GM06990 (cell line): ENCODE data around the gene CES4A.

ENCODE experiments used
- DNase-seq: peaks from one replicate; pipeline ENCODE4 v3.0.0-alpha.2; 2011; ENCODE audit not compliant: insufficient read length; ENCODE audit errors: extremely low read depth
- H3K27me3 ChIP-seq: replicated peaks from 2 replicates; pipeline ENCODE4 v1.6.0; 2011; ENCODE audit warnings: low read length; ENCODE audit not compliant: control insufficient read depth, insufficient read depth
- H3K36me3 ChIP-seq: 2 replicates; pipeline ENCODE4 v1.5.1; 2011; ENCODE audit warnings: low read length; ENCODE audit not compliant: control insufficient read depth, insufficient read depth
- H3K4me3 ChIP-seq: replicated peaks from 2 replicates; pipeline ENCODE4 v1.5.1; 2011; ENCODE audit warnings: low read depth, mild to moderate bottlenecking, control low read depth, low read length
- CTCF ChIP-seq: IDR thresholded peaks from 2 replicates; pipeline ENCODE4 v1.5.1; 2011; ENCODE audit warnings: low read length, control low read depth, mild to moderate bottlenecking, inconsistent platforms; ENCODE audit not compliant: insufficient read depth, poor library complexity, severe bottlenecking

The CES4A gene

GRCh38 chr16:66988197-66988788 is at the start of gene CES4A:
CES4A (plus strand) TSS chr16:66988589; CDS start chr16:66988773, 184 bp downstream.
- Histone ChIP-seq H3K36me3 (no peaks in the 10 kb centered on the region), H3K4me3 (no peak within 1 kb of the TSS), H3K27me3 (no peaks in the 10 kb centered on the region)
- no peak for TF ChIP-seq CTCF
- DNase-seq = no peak

GRCh38 chr16:66939366-66939765 is 49.0 kb upstream of the CES4A start:
- H3K36me3 ChIP-seq = peaks cover 36% of the 10 kb centered on the region
- no peak overlapping the region for H3K4me3 ChIP-seq
- TF ChIP-seq CTCF = no peak
- no peaks in the 10 kb centered on the region for H3K27me3 ChIP-seq
- DNase-seq = no peak

GRCh38 chr16:66940236-66940635 is 48.2 kb upstream of the CES4A start:
- Histone ChIP-seq H3K4me3 (no peak overlapping the region), H3K36me3 (peaks cover 36% of the 10 kb centered on the region), H3K27me3 (no peaks in the 10 kb centered on the region)
- TF ChIP-seq CTCF = no peak
- DNase-seq = no peak

- H3K27me3 ChIP-seq = no peaks in the 10 kb centered on the region
- peaks cover 34% of the 10 kb centered on the region for H3K36me3 ChIP-seq
- no peak for TF ChIP-seq CTCF
- no peak overlapping the region for H3K4me3 ChIP-seq
- DNase-seq = no peak
These were observed 45.4 kb upstream of the CES4A start for GRCh38 chr16:66942981-66943380.

GRCh38 chr16:66943426-66944053 is 44.8 kb upstream of the CES4A start:
- peaks cover 33% of the 10 kb centered on the region for H3K36me3 ChIP-seq
- TF ChIP-seq CTCF = no peak
- no peak overlapping the region for H3K4me3 ChIP-seq
- H3K27me3 ChIP-seq = no peaks in the 10 kb centered on the region
- DNase-seq = no peak
